Measurements from ENCODE around the gene PAGR1. TPM values are rescaled to one million over a fixed set of nuclear protein-coding genes. Genes with fewer than 3 reads are reported as not detected.
"Not testable (repeated sequence)": the region's sequence is repeated elsewhere in the genome, so short reads cannot be mapped to it uniquely, and the experiment has no call there.

PAGR1 gene
- total RNA-seq, result 40.1 and 53.9 TPM in 2 replicates

DNA sequence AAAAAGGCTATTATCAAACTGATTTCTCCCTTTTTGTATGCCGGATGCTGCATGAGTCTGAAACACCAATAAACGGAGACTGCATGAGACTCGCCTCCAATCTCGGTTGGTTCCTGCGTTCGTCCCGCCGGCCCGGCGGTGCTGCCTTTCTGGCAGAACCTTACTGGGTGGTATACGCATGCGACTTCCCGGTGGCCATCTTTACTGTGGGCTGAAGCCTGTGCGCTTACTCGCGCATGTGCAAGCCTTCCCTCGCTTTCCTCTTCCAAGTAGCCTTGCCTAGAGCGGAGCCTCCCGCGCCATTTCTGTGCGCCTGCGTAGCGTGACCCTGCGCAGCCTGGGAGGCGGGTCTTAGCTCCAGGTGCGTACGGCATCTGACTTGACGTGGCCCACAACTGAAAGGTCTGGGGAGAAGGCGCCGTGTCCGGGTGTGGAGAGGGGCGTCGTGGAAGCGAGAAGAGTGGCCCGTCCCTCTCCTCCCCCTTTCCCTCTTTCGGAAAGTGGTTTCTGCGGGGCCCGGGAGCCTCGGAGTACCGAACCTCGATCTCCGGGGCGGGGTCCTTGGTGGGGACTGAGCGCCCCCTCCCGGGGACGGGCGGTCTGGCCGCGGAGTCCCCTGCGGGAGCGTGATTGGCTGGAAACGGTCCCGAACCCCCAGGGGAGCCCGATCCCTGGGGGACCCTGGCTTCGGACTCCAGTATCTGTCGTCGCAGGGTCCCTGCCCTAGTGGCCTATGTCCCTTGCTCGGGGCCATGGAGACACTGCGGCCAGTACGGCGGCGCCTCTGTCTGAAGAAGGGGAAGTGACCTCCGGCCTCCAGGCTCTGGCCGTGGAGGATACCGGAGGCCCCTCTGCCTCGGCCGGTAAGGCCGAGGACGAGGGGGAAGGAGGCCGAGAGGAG is at the start of gene PAGR1:
Gene PAGR1 (plus strand): TSS at position 360 of the 901 bp plus-strand sequence. CDS start 374 bp downstream, at position 734.
- peak; percentile 99 for DNase-seq (ENCODE audit: low read depth)
- Histone ChIP-seq H3K27me3 (ENCODE audit: control insufficient read depth, insufficient read depth, low read length) (no peaks in the 10 kb centered on the region), H3K36me3 (ENCODE audit: control insufficient read depth, insufficient read depth, low read length) (no peaks in the 10 kb centered on the region), H3K4me3 (ENCODE audit: low read depth, low read length) (peak within 1 kb of the TSS; percentile 75)
- TF ChIP-seq, protein P1, sequence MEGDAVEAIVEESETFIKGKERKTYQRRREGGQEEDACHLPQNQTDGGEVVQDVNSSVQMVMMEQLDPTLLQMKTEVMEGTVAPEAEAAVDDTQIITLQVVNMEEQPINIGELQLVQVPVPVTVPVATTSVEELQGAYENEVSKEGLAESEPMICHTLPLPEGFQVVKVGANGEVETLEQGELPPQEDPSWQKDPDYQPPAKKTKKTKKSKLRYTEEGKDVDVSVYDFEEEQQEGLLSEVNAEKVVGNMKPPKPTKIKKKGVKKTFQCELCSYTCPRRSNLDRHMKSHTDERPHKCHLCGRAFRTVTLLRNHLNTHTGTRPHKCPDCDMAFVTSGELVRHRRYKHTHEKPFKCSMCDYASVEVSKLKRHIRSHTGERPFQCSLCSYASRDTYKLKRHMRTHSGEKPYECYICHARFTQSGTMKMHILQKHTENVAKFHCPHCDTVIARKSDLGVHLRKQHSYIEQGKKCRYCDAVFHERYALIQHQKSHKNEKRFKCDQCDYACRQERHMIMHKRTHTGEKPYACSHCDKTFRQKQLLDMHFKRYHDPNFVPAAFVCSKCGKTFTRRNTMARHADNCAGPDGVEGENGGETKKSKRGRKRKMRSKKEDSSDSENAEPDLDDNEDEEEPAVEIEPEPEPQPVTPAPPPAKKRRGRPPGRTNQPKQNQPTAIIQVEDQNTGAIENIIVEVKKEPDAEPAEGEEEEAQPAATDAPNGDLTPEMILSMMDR (IDR thresholded peaks at IDR 0.05; ENCODE audit: insufficient read depth, low read length, poor library complexity, severe bottlenecking), result peak; percentile 93

DNA sequence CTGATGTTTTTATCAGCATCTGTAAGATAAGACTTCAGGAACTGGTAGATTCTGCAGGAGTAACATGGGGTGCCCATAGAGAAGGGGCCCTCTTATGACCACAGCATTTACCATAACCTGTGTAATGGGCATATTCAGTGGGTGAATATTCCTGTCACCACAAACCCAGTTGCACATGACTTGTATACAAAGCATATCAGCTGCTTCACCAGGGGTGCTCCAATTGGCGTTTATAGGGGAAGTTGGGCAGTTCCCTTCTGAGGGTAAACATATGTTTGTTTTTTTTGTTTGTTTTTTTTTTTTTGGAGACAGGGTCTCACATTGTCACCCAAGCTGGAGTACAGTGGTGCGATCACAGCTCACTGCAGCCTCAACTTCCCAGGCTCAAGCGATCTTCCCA is 49.4 kb upstream of the PAGR1 start:
- no peak for DNase-seq (ENCODE audit: low read depth)
- no peak overlapping the region for H3K4me3 ChIP-seq (ENCODE audit: low read depth, low read length)
- peaks cover 2% of the 10 kb centered on the region for H3K27me3 ChIP-seq (ENCODE audit: control insufficient read depth, insufficient read depth, low read length)
- TF ChIP-seq, protein P1 (IDR thresholded peaks at IDR 0.05; ENCODE audit: insufficient read depth, low read length, poor library complexity, severe bottlenecking), result no peak
- no peaks in the 10 kb centered on the region for H3K36me3 ChIP-seq (ENCODE audit: control insufficient read depth, insufficient read depth, low read length)

DNA sequence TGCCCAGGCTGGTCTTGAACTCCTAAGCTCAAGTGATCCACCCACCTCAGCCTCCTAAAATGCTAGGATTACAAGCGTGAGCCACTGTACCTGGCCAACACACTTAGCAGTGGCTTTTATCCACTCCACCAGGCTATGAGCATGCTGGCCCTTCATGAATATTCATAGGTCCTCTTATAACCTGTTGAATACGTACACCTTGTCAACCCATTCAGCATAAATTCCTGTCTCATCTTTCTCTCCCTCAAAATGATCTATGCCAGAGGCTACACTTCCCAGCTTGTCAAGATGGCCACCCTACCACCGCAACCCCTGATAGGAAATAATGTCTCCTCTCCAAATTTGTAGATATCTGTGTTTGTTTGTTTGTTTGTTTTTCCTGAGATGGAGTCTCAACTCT is 48.9 kb upstream of the PAGR1 start:
- peaks cover 2% of the 10 kb centered on the region for H3K27me3 ChIP-seq (ENCODE audit: control insufficient read depth, insufficient read depth, low read length)
- no peak for DNase-seq (ENCODE audit: low read depth)
- no peaks in the 10 kb centered on the region for H3K36me3 ChIP-seq (ENCODE audit: control insufficient read depth, insufficient read depth, low read length)
- TF ChIP-seq, protein P1 (IDR thresholded peaks at IDR 0.05; ENCODE audit: insufficient read depth, low read length, poor library complexity, severe bottlenecking), result no peak
- H3K4me3 ChIP-seq (ENCODE audit: low read depth, low read length), result no peak overlapping the region

DNA sequence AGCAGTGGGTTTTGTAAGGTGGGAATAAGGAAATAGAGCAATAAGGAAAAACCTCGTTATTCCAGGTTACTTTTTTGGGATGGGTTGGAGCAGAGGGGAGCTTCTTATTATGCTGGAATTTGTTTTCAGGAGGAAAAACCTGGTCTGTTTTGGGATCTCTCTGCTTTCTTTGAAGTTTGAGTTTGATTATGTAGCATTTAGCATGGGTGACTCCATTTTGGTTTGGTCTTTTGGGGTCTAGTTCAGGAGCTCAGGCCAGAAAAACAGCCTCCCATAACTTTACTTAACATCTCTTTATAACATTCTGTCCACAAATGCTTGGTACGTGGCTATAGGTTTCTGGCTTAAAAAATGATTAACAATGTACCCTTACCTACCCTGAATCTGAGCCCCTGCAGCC is 46.4 kb upstream of the PAGR1 start:
- H3K27me3 ChIP-seq (ENCODE audit: control insufficient read depth, insufficient read depth, low read length), result no peaks in the 10 kb centered on the region
- H3K4me3 ChIP-seq (ENCODE audit: low read depth, low read length), result no peak overlapping the region
- TF ChIP-seq, protein P1 (IDR thresholded peaks at IDR 0.05; ENCODE audit: insufficient read depth, low read length, poor library complexity, severe bottlenecking), result no peak
- no peaks in the 10 kb centered on the region for H3K36me3 ChIP-seq (ENCODE audit: control insufficient read depth, insufficient read depth, low read length)
- DNase-seq (ENCODE audit: low read depth), result no peak

DNA sequence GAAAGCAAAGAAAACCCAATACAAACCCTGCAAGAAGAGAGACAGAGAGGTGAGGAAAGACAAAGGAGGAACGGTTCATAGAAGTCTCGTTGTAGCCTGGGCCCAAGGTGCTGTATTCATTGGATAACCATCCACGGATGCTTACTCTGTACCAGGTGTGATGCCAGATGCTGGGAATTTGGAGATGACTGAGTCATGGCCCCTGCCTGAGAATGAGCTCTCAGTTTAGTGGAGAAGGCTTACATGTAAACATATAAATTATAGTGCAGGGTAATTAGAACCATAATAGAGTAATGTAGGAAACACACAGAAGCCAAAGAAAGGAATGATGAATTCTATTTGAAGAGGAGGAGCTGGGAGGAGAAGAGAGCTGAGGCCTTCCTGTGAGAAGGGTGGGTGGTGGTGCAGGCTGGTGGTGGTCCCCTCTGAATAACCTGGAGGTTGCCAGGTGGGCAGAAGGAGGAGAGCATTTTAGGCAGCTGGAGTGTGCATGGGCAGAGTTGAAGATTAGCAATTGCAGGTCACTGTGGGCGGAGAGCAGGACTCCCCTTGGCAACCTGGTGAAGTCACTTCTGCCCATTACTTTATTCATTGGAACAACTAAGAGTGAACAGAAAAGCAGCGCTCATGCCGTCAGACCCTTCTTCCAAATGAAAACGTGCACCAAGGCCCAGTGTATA is 45.6 kb upstream of the PAGR1 start:
- no peaks in the 10 kb centered on the region for H3K36me3 ChIP-seq (ENCODE audit: control insufficient read depth, insufficient read depth, low read length)

DNA sequence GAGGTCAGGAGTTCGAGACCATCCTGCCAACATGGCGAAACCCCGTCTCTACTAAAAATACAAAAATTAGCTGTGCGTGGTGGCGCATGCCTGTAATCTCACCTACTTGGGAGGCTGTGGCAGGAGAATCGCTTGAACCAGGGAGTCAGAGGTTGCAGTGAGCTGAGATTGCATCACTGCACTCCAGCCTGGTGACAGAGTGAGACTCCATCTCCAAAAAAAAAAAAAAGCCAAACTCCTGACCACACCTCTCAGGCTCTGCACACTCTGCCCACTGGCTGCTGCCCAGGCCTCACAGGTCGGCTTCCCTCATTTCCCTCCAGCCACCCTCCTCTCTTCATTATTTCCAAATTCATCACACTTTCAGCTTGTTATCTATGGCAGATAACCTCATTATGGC is 43.6 kb upstream of the PAGR1 start:
- not testable (repeated sequence) for H3K4me3 ChIP-seq (ENCODE audit: low read depth, low read length); DNase-seq (ENCODE audit: low read depth); H3K27me3 ChIP-seq (ENCODE audit: control insufficient read depth, insufficient read depth, low read length); H3K36me3 ChIP-seq (ENCODE audit: control insufficient read depth, insufficient read depth, low read length)

More for the DNA sequence above, 45.6 kb upstream of the PAGR1 start:
- no peak for DNase-seq (ENCODE audit: low read depth)
- TF ChIP-seq, protein P1 (IDR thresholded peaks at IDR 0.05; ENCODE audit: insufficient read depth, low read length, poor library complexity, severe bottlenecking), result no peak
- no peak overlapping the region for H3K4me3 ChIP-seq (ENCODE audit: low read depth, low read length)
- H3K27me3 ChIP-seq (ENCODE audit: control insufficient read depth, insufficient read depth, low read length), result no peaks in the 10 kb centered on the region

Measured in kidney epithelial cell (primary cell).